ENCODE measurements around the gene NT5C3B.

- TF ChIP-seq CTCF (IDR thresholded peaks at IDR 0.05) (no peak), POLR2AphosphoS5 (IDR thresholded peaks at IDR 0.05) (no peak)
Measured at GRCh38 chr17:41816637-41817320, 19.3 kb downstream of the NT5C3B start.

All from stomach (tissue), 4 donors.